ENCODE data around the gene PTPRK. TPM values are rescaled to one million over a fixed set of nuclear protein-coding genes. Genes with fewer than 3 reads are reported as not detected.

PTPRK gene
- total RNA-seq, 1 experiment from 2014 or later = 34.2 TPM

DNA sequence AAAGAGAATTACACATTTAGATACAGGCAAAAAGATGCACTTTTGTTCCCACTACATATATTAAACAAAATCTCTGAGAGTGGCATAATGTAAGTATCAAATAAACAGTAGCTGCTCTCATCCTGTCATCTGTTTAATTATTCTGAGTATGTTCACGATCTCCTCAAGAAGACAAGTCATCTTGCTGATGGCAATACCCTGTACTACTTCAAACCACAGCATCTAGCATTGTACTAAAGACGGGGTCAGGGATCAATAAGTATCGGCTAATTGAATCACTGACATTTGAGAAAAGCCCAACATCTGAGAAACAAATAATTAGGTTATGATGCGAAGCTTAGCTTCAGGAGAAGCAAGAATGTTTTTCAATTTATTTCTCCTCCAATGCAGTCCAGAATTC is 175.1 kb downstream of the PTPRK start:
- BruUV-seq (replicated peaks) = no TSS peak
- TF ChIP-seq CEBPB (IDR thresholded peaks at IDR 0.05; ENCODE audit: low read depth) (no peak), ZFX (IDR thresholded peaks at IDR 0.05) (no peak), EZH2 (IDR thresholded peaks at IDR 0.05) (no peak), SP1 (IDR thresholded peaks at IDR 0.05; ENCODE audit: low read depth) (no peak), SIN3A (IDR thresholded peaks at IDR 0.05; ENCODE audit: low read depth) (no peak), POLR2AphosphoS5 (IDR thresholded peaks at IDR 0.05; ENCODE audit: low read depth, low read length) (no peak), ZNF274 (IDR thresholded peaks at IDR 0.05; ENCODE audit: low read depth, low read length) (no peak), EGR1 (IDR thresholded peaks at IDR 0.05; ENCODE audit: low read depth) (no peak), FOSL1 (IDR thresholded peaks at IDR 0.05; ENCODE audit: low read depth) (no peak), YY1 (IDR thresholded peaks at IDR 0.05; ENCODE audit: extremely low read depth, insufficient replicate concordance, low read depth, low read length) (no peak), EZH2phosphoT487 (IDR thresholded peaks at IDR 0.05; ENCODE audit: borderline replicate concordance) (no peak), RAD21 (IDR thresholded peaks at IDR 0.05; ENCODE audit: low read depth) (no peak), POLR2A (IDR thresholded peaks at IDR 0.05; ENCODE audit: borderline replicate concordance, extremely low read depth, insufficient read depth, insufficient read length) (no peak), TCF7L2 (IDR thresholded peaks at IDR 0.05; ENCODE audit: borderline replicate concordance, extremely low read depth, insufficient read depth, insufficient read length) (no peak)
- TF ChIP-seq, protein P1, sequence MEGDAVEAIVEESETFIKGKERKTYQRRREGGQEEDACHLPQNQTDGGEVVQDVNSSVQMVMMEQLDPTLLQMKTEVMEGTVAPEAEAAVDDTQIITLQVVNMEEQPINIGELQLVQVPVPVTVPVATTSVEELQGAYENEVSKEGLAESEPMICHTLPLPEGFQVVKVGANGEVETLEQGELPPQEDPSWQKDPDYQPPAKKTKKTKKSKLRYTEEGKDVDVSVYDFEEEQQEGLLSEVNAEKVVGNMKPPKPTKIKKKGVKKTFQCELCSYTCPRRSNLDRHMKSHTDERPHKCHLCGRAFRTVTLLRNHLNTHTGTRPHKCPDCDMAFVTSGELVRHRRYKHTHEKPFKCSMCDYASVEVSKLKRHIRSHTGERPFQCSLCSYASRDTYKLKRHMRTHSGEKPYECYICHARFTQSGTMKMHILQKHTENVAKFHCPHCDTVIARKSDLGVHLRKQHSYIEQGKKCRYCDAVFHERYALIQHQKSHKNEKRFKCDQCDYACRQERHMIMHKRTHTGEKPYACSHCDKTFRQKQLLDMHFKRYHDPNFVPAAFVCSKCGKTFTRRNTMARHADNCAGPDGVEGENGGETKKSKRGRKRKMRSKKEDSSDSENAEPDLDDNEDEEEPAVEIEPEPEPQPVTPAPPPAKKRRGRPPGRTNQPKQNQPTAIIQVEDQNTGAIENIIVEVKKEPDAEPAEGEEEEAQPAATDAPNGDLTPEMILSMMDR (IDR thresholded peaks at IDR 0.05 in 2 of 3, conservative IDR thresholded peaks at IDR 0.05 in 1 of 3; ENCODE audit: borderline replicate concordance in 1 of 3, insufficient read depth in 1 of 3, low read depth in 2 of 3, low read length in 2 of 3) = no peak
- TF ChIP-seq, protein P2, sequence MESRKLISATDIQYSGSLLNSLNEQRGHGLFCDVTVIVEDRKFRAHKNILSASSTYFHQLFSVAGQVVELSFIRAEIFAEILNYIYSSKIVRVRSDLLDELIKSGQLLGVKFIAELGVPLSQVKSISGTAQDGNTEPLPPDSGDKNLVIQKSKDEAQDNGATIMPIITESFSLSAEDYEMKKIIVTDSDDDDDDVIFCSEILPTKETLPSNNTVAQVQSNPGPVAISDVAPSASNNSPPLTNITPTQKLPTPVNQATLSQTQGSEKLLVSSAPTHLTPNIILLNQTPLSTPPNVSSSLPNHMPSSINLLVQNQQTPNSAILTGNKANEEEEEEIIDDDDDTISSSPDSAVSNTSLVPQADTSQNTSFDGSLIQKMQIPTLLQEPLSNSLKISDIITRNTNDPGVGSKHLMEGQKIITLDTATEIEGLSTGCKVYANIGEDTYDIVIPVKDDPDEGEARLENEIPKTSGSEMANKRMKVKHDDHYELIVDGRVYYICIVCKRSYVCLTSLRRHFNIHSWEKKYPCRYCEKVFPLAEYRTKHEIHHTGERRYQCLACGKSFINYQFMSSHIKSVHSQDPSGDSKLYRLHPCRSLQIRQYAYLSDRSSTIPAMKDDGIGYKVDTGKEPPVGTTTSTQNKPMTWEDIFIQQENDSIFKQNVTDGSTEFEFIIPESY (IDR thresholded peaks at IDR 0.05; ENCODE audit: extremely low read depth, insufficient replicate concordance, low read length) = no peak
- TF ChIP-seq, protein P3, sequence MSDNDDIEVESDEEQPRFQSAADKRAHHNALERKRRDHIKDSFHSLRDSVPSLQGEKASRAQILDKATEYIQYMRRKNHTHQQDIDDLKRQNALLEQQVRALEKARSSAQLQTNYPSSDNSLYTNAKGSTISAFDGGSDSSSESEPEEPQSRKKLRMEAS (IDR thresholded peaks at IDR 0.05) = no peak
- TF ChIP-seq, protein P4, sequence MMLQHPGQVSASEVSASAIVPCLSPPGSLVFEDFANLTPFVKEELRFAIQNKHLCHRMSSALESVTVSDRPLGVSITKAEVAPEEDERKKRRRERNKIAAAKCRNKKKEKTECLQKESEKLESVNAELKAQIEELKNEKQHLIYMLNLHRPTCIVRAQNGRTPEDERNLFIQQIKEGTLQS (IDR thresholded peaks at IDR 0.05) = no peak
- Histone ChIP-seq H3K79me2 (ENCODE audit: insufficient read depth, low read length) (no peaks in the 10 kb centered on the region), H2AFZ (ENCODE audit: low read depth, low read length, poor library complexity, severe bottlenecking) (no peak overlapping the region), H3K4me2 (ENCODE audit: low read length) (no peak overlapping the region), H3K36me3 (ENCODE audit: control insufficient read depth in 1 of 2, insufficient read depth in 2 of 2, low read length in 2 of 2) (no peaks in the 10 kb centered on the region), H3K9me2 (ENCODE audit: insufficient read depth) (no peaks in the 10 kb centered on the region), H3K4me1 (ENCODE audit: control insufficient read depth in 1 of 2, insufficient read depth in 2 of 2, low read length in 2 of 2) (peaks cover under 1% of the 10 kb centered on the region in 2 experiments; a peak in 2 of 4 replicates), H3K9me3 (ENCODE audit: control insufficient read depth in 1 of 2, insufficient read depth in 1 of 2, low read depth in 1 of 2, low read length in 2 of 2) (no peaks in the 10 kb centered on the region), H3K27me3 (ENCODE audit: insufficient read depth, low read length) (no peaks in the 10 kb centered on the region), H3K27ac (ENCODE audit: low read depth, low read length) (no peak overlapping the region), H3K4me3 (replicated peaks in 1 of 2; ENCODE audit: low read depth in 1 of 2, low read length in 2 of 2) (no peak overlapping the region), H3K9ac (ENCODE audit: low read length) (no peak overlapping the region), H4K20me1 (ENCODE audit: insufficient read depth) (no peaks in the 10 kb centered on the region)
- no peak for ATAC-seq
- ChIA-PET POLR2A (no interaction called here), RAD21 (ENCODE audit: low non-redundant PET in 1 of 2, low total read pairs in 2 of 2, uncharacterized antibody in 2 of 2, unreplicated experiment in 2 of 2) (no interaction called here), CTCF (no interaction called here)
- intact Hi-C loops (cut with micrococcal nuclease) = no loop called here
- DNase-seq (ENCODE audit: low read depth, low spot score) = no peak
